ENCODE data around the gene PLA2G10.

DNA sequence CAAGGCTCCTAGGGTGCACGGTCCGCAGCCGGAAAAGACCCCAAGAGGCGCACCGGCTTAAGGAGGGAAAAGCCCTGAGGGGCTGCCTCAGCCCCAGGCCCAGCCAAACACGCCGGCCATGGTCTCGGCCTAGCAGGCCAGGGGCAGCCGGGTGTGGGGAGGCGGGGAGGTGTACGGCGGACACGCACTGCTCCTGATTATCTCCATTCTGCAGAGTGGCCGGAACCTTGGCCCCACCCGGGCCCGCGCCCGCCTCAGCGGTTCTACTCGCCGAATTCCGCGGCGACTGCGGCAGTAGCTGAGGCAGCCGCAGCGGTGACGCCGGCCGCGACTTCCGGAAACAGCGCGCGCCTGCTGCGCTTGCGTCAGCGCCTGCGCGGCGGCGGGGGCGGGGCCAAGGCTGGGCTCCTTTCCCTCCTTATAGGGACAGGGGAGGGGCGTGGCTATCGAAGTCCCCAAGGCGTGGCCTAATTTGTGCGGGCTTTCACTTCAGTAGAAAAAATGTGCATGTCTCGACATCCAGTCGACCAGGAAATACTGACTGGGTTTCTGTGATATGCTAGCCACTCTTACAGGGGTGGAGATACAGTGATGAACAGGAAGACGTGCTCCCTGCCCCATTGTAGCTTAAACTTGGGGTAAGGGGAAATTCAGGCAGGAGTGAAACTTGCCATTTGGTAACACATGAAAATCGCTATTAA, 64.0 kb downstream of the PLA2G10 start, which contains the start of gene PARN:
- TF ChIP-seq, protein P1, sequence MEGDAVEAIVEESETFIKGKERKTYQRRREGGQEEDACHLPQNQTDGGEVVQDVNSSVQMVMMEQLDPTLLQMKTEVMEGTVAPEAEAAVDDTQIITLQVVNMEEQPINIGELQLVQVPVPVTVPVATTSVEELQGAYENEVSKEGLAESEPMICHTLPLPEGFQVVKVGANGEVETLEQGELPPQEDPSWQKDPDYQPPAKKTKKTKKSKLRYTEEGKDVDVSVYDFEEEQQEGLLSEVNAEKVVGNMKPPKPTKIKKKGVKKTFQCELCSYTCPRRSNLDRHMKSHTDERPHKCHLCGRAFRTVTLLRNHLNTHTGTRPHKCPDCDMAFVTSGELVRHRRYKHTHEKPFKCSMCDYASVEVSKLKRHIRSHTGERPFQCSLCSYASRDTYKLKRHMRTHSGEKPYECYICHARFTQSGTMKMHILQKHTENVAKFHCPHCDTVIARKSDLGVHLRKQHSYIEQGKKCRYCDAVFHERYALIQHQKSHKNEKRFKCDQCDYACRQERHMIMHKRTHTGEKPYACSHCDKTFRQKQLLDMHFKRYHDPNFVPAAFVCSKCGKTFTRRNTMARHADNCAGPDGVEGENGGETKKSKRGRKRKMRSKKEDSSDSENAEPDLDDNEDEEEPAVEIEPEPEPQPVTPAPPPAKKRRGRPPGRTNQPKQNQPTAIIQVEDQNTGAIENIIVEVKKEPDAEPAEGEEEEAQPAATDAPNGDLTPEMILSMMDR (conservative IDR thresholded peaks at IDR 0.05): no peak
- TF ChIP-seq ZFX (IDR thresholded peaks at IDR 0.05): peak; percentile 93

All from C4-2B (cell line).